CD4-positive, alpha-beta T cell (primary cell): ENCODE data around the gene SYCP2. TPM values are rescaled to one million over a fixed set of nuclear protein-coding genes. Genes with fewer than 3 reads are reported as not detected.

Experiments used
- ATAC-seq: fragments of 200-7000 bp; cut with Tn5 transposase; one replicate; pipeline ENCODE4 v1.10.0; 2022; ENCODE audit warnings: mild to moderate bottlenecking; ENCODE audit not compliant: poor library complexity
- CTCF ChIA-PET: fragments of 350-600 bp; sonication (Branson Sonifier 250); formaldehyde crosslinking; loops from one replicate; lab custom pipeline; 2021; ENCODE audit warnings: antibody characterized with exemption, inconsistent platforms; lab: Charles Lee
- POLR2A ChIA-PET: fragments of 350-600 bp; sonication (Branson Sonifier 250); formaldehyde crosslinking; loops from one replicate; lab custom pipeline; 2021; ENCODE audit warnings: antibody characterized with exemption, inconsistent platforms; lab: Charles Lee
- DNase-seq, 14 experiments: peaks; one replicate each; pipeline ENCODE4 v3.0.0-alpha.2; 2013 to 2020; ENCODE audit warnings: mixed read lengths in 2 of 14
- H3K27ac ChIP-seq, 2 donors: one replicate each; pipeline versions ENCODE4 v1.5.1 to v1.7.0; 2013; ENCODE audit warnings: low read length in 2 of 2, low read depth in 1 of 2, mild to moderate bottlenecking in 1 of 2
- H3K27me3 ChIP-seq, 2 experiments: 1 replicate in 1 of 2; 2 replicates in 1 of 2; pipeline versions ENCODE4 v1.6.1 to v1.7.0; 2013; ENCODE audit warnings: low read length in 2 of 2, control low read depth in 1 of 2, mild to moderate bottlenecking in 1 of 2, moderate library complexity in 1 of 2; ENCODE audit not compliant: insufficient read depth in 2 of 2, control insufficient read depth in 1 of 2
- H3K36me3 ChIP-seq: one replicate; pipeline ENCODE4 v1.6.1; 2013; ENCODE audit warnings: low read length, control low read depth; ENCODE audit not compliant: insufficient read depth
- H3K4me1 ChIP-seq: one replicate; pipeline ENCODE4 v1.6.1; 2013; ENCODE audit warnings: low read length, control low read depth; ENCODE audit not compliant: insufficient read depth
- H3K4me3 ChIP-seq: one replicate; pipeline ENCODE4 v1.5.1; 2013; ENCODE audit warnings: mild to moderate bottlenecking, low read length, moderate library complexity
- H3K9me3 ChIP-seq, 2 experiments: 1 replicate in 1 of 2; 2 replicates in 1 of 2; pipeline versions ENCODE4 v1.6.1 to v1.7.0; 2013; ENCODE audit warnings: low read length in 2 of 2, mild to moderate bottlenecking in 2 of 2, control low read depth in 1 of 2, moderate library complexity in 1 of 2; ENCODE audit not compliant: control insufficient read depth in 1 of 2, insufficient read depth in 1 of 2
- H3K27ac Mint-ChIP-seq: one replicate; pipeline ENCODE4 v1.8.0; 2020; ENCODE audit warnings: mixed read lengths
- H3K27me3 Mint-ChIP-seq: one replicate; pipeline ENCODE4 v1.8.0; 2021; ENCODE audit warnings: mixed read lengths
- H3K36me3 Mint-ChIP-seq: one replicate; pipeline ENCODE4 v1.8.0; 2021; ENCODE audit warnings: low read depth, mixed read lengths
- H3K4me1 Mint-ChIP-seq: one replicate; pipeline ENCODE4 v1.8.0; 2021; ENCODE audit warnings: low read depth, mixed read lengths
- H3K4me3 Mint-ChIP-seq: one replicate; pipeline ENCODE4 v1.8.0; 2020; ENCODE audit warnings: mild to moderate bottlenecking, mixed read lengths
- H3K9me3 Mint-ChIP-seq: one replicate; pipeline ENCODE4 v1.8.0; 2020; ENCODE audit warnings: mixed read lengths
- CTCF ChIP-seq: fragments of 200-600 bp; IDR thresholded peaks from one replicate; pipeline ENCODE4 v1.8.0; 2022; ENCODE audit warnings: antibody characterized with exemption, mild to moderate bottlenecking
- intact Hi-C, 2 experiments: fragments of 100-400 bp; cut with DNase I in 1 of 2; cut with micrococcal nuclease in 1 of 2; formaldehyde crosslinking; loops; one replicate each; pipeline versions ENCODE4 v1.15.1 to v1.9.0; 2023 to 2025; cut with DNase I, micrococcal nuclease
- total RNA-seq, 174 experiments: library from RNA in 2 of 174; stranded (reverse) in 2 of 174; gene quantifications; one replicate each; pipeline ENCODE4 v1.2.3 and lab custom pipeline; 2021 to 2026

Gene SYCP2
- total RNA-seq, 2 experiments from 2014 or later: 4.4 to 4.6 TPM

GRCh38 chr20:59971428-59971827 lies 38.0 kb upstream of the SYCP2 start:
- no peaks in the 10 kb centered on the region for H3K27me3 ChIP-seq
- Mint-ChIP-seq H3K27ac (no peak overlapping the region), H3K4me3 (no peak overlapping the region), H3K27me3 (no peaks in the 10 kb centered on the region), H3K36me3 (no peaks in the 10 kb centered on the region), H3K4me1 (no peaks in the 10 kb centered on the region), H3K9me3 (no peaks in the 10 kb centered on the region)
- no peaks in the 10 kb centered on the region for H3K4me1 ChIP-seq
- H3K9me3 ChIP-seq: no peaks in the 10 kb centered on the region
- H3K36me3 ChIP-seq: no peaks in the 10 kb centered on the region
- DNase-seq (no peak), ATAC-seq (no peak)
- no peak for TF ChIP-seq CTCF
- no peak overlapping the region for H3K27ac ChIP-seq
- H3K4me3 ChIP-seq: no peak overlapping the region
- intact Hi-C loops: no loop called here
- ChIA-PET POLR2A (no interaction called here), CTCF (no interaction called here)

GRCh38 chr20:59966428-59966827 lies 33.0 kb upstream of the SYCP2 start:
- ATAC-seq: no peak
- Histone ChIP-seq H3K4me3 (no peak overlapping the region), H3K36me3 (no peaks in the 10 kb centered on the region), H3K27ac (no peak overlapping the region), H3K27me3 (no peaks in the 10 kb centered on the region), H3K4me1 (no peaks in the 10 kb centered on the region), H3K9me3 (no peaks in the 10 kb centered on the region)
- no peak for DNase-seq
- Mint-ChIP-seq H3K27ac (no peak overlapping the region), H3K27me3 (no peaks in the 10 kb centered on the region), H3K4me1 (no peaks in the 10 kb centered on the region), H3K9me3 (no peaks in the 10 kb centered on the region), H3K36me3 (no peaks in the 10 kb centered on the region), H3K4me3 (no peak overlapping the region)
- ChIA-PET CTCF (no interaction called here), POLR2A (no interaction called here)
- TF ChIP-seq CTCF: no peak
- intact Hi-C loops: no loop called here

- Histone ChIP-seq H3K4me1 (no peaks in the 10 kb centered on the region), H3K27ac (no peak overlapping the region), H3K4me3 (no peak overlapping the region), H3K27me3 (no peaks in the 10 kb centered on the region), H3K9me3 (no peaks in the 10 kb centered on the region), H3K36me3 (peaks cover 6% of the 10 kb centered on the region)
- H3K27ac Mint-ChIP-seq: no peak overlapping the region
- ChIA-PET POLR2A (no interaction called here), CTCF (no interaction called here)
- H3K9me3 Mint-ChIP-seq: no peaks in the 10 kb centered on the region
- no peaks in the 10 kb centered on the region for H3K27me3 Mint-ChIP-seq
- intact Hi-C loops: no loop called here
- DNase-seq: no peak
- no peak for TF ChIP-seq CTCF
- no peak overlapping the region for H3K4me3 Mint-ChIP-seq
- no peak for ATAC-seq
- H3K4me1 Mint-ChIP-seq: no peaks in the 10 kb centered on the region
- peaks cover 3% of the 10 kb centered on the region for H3K36me3 Mint-ChIP-seq
Measured at GRCh38 chr20:59962155-59962554, 28.7 kb upstream of the SYCP2 start.
